HG03378 (cell line): ENCODE measurements around the gene SNAP47.

Experiments
- ATAC-seq: cut with Tn5 transposase; IDR thresholded peaks from one replicate; pipeline ENCODE4 v1.9.1; 2021; ENCODE audit warnings: mild to moderate bottlenecking, moderate library complexity; ENCODE audit not compliant: unreplicated experiment

The SNAP47 gene

GRCh38 chr1:227767401-227768124 lies 32.3 kb downstream of the SNAP47 start:
- no peak for ATAC-seq

- no peak for ATAC-seq
Measured at GRCh38 chr1:227768125-227768439, 32.8 kb downstream of the SNAP47 start.

GRCh38 chr1:227768640-227769039 lies 33.4 kb downstream of the SNAP47 start:
- ATAC-seq = no peak

DNA sequence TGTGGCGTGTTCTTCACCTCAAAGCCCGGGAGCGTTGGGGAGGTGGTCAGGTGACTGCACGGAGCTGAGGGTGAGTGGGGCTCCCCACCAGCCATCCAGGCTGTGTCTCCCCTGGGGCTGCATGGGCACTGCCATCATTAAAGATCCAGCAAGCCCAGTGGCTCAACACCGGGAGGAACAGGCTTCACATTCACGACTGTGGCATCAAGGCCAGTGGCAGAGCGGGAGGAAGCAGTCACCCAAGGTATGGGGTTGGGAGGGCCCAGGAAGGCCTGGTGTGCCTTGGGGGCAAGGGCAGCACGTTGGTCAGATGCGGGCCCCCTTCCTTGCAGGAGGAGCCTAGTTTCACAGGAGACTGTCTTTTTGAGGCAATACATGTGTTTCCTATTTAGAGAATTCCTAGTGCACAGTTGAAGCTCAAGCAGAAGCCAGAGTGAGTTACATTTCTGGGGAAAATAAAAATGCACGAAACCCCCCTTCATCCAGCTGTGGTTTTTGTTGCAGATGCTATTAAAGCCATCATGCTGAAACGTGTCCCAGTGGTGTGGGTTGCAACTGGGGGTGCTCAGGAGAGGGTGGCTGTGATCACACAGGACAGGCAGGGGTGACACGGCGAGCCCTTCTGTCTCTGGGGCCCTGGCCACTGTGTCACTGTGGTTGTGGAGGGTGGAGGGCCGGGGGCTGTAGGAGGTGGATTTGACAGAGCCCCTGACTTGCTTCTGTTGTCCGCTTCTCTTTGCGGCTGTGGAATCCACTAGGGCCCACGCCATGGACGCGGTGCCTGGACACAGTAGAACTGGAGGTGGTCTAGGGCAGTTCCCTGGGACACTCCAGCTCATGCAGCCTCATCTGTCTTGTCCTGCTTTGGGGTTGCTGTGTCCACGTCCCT lies 34.1 kb downstream of the SNAP47 start:
- ATAC-seq = no peak

DNA sequence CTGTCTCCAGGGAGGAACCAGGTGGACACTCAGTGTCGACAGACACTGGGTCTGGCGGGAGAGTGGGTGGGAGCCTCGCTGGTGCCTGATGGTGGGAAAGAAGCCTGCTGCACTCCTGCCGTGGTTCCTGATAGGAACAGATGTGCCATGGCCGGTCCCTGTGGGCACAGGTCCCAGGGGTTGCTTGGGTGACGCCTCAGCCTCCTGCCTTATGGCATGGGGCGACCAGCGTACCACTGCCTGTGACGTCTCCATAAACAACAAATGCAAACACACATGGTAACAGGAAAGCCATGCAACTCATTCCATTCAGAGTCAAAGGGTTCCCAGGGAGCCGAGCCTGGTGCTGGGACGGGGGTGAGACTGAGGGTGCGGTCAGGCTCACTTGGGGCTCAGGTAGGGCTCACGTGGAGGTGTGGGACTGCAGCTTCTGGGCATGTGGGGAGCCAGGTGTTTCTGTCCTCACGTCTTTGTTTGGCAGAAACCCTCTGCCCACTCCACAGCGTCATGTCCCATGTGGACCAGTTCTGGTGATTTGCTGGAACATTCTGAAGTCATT lies 34.8 kb downstream of the SNAP47 start:
- no peak for ATAC-seq

DNA sequence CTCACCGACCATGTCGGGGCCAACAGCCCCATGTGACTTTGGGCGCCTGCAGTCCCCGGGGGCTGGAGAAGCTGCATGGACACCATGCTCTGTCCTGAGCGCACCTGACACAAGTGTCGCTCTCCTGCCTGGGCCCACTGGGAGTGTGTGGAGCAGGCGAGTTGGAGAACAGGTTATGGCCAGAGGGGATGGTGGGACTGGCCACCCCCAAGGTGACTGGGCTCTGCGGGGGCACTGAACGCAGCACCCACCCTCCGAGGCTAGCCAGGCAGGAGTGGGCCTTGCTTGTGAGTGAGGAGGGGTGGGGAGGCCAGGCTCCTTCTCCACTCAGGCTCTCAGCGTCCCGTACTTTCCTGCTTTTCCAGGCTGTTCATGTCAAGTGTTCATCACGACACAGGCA lies 35.6 kb downstream of the SNAP47 start:
- ATAC-seq = no peak

- ATAC-seq = no peak
Measured at GRCh38 chr1:227771326-227771725, 36.1 kb downstream of the SNAP47 start.

DNA sequence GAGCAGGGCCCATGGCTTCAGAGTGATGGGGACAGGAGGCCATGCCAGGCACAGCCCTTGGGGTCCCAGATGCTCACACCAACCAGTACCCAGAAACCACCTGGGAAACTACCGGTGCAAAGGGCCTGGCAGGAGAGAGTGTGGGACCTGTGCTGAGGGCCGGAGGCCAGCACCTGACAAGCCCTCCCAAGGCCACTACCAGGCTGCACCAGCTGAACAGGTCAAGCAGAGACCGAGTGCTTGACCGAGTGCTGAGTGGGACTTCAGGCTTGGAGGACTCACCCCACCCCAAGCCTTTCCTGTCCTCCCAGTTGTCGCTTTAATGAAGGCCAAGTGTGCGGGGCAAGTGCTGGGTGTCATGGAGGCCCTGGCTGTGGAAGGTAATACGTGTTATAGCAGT lies 36.5 kb downstream of the SNAP47 start:
- ATAC-seq = no peak

DNA sequence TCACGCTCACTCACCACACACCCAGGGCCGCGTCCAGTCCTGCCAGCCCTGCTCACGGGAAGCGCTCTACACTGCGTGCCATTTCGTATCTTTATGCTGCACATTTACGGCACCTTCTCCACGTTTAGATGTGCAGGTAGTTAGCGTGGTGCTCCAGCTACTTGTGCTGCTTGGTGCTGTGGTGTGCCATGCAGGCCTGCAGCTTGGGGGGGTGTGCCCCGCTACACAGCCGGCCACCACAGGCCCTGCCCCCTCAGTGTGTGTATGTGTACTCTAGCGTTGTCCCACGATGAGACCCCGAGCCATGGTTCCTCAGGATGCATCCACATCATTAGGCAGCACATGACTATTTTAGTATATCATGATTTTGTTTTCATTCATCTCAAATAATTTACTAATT lies 38.3 kb downstream of the SNAP47 start:
- no peak for ATAC-seq

- ATAC-seq = no peak
Measured at GRCh38 chr1:227774051-227774731, 39.0 kb downstream of the SNAP47 start.

- no peak for ATAC-seq
Measured at GRCh38 chr1:227774821-227775661, 39.8 kb downstream of the SNAP47 start.

DNA sequence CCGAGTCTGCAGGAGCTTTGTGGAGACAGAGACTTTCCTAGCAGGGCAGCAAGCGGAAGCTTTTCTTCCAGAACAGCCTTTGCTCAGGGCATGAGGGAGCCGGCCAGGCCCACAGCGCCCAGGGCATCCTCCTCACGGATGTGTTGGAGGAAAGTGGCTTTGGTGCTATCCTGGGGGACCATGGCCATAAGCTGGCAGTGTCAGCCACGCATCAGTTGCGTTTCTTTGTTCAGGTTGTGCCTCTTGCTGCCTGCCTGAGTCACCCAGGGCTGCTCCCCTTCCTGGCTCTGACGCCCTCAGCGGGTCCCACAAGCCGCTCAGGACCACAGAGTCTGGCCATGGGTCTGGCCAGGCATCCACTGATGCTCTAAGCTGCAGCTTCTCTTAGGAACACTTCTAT lies 40.6 kb downstream of the SNAP47 start:
- no peak for ATAC-seq

DNA sequence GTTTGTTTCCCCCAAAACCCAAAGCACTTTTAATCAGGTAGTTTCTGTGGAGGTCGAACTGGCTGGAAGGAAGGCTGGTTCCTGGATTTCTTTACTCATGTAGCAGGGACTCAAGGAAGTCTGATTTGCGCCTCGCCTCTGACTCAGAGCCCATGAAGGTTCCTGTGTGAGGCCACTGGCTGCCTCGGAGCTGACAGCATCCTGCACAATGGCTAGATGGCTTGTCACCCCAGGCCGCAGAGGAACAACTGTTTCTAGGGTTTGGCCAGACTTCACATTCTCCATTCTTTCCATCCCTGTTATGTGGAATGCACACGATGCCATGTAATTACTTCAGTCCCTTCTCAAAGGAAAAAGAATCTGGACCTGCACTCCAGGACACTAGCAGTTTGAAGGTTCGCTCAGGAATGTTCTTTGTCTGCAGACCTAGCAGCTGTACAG lies 41.1 kb downstream of the SNAP47 start:
- no peak for ATAC-seq

DNA sequence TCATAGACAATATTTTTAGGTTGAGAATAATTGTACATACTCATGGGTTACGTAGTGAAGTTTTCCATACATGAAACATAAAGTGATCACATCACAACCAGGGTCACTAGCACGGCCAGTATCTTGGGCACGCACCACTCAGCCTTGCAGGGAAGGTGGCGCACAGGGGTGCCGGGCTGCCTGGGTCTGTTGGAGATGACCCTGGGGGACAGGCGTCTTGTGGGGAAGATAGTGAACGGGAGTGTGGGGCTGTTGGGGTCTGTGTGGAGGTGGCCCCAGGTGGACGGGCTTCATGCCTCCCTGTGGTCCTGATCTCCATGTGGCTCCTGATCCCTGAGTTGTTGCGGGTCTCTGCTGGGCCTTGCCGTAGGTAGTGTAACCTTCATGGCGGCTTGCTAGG lies 41.9 kb downstream of the SNAP47 start:
- ATAC-seq = no peak

DNA sequence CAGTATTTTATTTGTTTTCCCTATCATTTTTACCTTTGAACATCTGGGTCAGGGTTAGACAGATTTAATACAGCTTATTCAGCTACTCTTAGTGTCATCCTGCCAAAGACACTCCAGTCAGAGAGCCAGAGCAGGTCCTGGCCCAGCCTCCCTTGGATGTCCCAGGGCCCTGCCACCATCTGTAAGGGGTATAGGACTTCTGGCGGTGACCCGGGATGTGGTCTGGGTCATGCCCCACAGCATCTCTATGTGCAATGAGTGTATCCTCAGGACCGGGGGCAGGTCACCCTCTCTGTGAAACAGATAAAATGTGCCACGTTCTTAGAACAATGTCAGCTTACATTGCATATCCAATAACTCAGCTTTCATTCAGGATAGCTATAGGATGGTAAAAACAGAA lies 42.4 kb downstream of the SNAP47 start:
- ATAC-seq = no peak

- no peak for ATAC-seq
Measured at GRCh38 chr1:227778401-227778947, 43.2 kb downstream of the SNAP47 start.

- ATAC-seq = no peak
Measured at GRCh38 chr1:227779021-227779441, 43.8 kb downstream of the SNAP47 start.

DNA sequence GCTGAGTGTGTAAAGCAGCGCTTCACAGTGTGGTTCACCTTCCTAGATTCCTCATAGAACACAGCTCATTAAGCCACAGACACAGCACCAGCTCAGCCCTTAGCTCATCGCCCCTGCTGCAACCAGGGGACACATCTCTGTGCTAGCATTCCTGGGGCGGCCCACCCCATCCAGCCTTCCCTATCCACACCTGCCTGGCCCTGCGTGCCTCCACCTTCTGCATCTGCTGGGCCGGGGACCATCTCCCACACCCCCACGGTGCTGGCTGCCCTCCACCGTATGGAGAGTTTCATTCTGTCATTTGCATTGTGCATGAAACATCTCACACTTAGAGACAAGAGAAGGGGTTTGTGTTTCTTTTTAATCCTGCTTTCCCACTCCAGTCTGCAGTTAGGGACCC lies 44.5 kb downstream of the SNAP47 start:
- ATAC-seq = no peak

GRCh38 chr1:227780101-227781044 lies 45.1 kb downstream of the SNAP47 start:
- ATAC-seq = no peak
